Inflammatory macrophage treated with lipopolysaccharide for 4 hours (primary cell): ENCODE results near the gene CHMP5.
"Not testable (repeated sequence)": the region's sequence is repeated elsewhere in the genome, so short reads cannot be mapped to it uniquely, and the experiment has no call there.

Source experiments
- DNase-seq: peaks from one replicate; pipeline ENCODE4 v3.0.0-alpha.2; 2020

Gene CHMP5

GRCh38 chr9:33285502-33285901 is 20.7 kb downstream of the CHMP5 start:
- DNase-seq: no peak

DNA sequence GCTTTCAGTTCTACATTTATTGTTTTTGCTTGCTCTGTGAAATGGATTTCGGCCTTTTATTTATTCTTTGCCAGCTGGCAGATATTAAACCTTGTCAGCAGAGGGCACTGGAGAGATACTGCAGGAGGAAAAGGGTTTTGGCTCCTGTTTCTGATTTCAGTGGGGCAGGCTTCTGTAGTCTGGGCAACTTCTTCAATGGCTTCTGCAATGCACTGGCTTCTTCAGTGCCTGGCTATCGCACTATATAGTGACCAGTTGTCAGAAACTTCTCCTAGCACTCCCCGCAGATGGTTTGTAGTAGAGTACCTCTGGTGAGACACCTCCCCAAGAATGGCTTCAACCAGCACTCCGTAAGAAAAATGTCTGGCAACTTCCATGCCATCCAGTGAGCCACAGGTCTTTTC is 22.2 kb downstream of the CHMP5 start:
- peak; percentile 73 for DNase-seq

GRCh38 chr9:33288235-33288634 is 23.4 kb downstream of the CHMP5 start:
- no peak for DNase-seq

GRCh38 chr9:33288828-33289483 is 24.1 kb downstream of the CHMP5 start:
- no peak for DNase-seq

GRCh38 chr9:33289496-33289895 is 24.6 kb downstream of the CHMP5 start:
- peak; percentile 23 for DNase-seq

DNA sequence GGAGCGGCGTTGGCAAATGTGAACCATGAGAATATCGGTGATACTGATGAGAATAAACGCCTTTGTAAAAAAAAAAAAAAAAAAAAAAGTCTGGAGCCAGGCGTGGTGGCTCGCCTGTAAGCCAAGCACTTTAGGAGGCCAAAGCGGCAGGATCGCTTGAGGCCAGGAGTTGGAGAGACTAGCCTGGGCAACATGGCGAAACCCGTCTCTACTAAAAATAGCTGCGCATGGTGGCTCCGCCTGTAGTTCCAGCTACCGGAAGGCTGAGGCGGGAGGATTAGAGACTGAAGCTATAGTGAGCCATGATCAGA is 25.0 kb downstream of the CHMP5 start:
- no peak for DNase-seq

- DNase-seq: peak; percentile 99
Observed at GRCh38 chr9:33290247-33291030, 25.6 kb downstream of the CHMP5 start, which contains the start of gene NFX1. Gene NFX1 (plus strand): TSS chr9:33290516. CDS start chr9:33290573, 57 bp downstream.

DNA sequence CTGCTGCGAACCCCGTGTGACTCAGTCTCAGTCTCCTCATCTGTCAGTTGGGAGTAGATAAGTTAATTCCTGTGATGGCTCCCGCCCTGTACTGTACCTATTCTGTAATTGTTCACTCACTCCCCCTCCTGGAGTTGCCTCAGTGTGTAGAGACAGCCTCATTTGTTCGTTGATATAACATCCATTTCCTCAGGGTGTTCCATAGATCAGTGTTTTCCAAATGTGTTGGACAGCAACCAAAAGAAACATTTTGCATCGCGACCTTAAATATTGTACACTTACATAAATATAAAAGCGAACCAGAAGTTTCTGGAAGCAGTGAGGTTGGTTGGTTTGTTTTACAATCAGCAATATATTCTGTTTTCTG is 26.2 kb downstream of the CHMP5 start:
- DNase-seq: no peak

DNA sequence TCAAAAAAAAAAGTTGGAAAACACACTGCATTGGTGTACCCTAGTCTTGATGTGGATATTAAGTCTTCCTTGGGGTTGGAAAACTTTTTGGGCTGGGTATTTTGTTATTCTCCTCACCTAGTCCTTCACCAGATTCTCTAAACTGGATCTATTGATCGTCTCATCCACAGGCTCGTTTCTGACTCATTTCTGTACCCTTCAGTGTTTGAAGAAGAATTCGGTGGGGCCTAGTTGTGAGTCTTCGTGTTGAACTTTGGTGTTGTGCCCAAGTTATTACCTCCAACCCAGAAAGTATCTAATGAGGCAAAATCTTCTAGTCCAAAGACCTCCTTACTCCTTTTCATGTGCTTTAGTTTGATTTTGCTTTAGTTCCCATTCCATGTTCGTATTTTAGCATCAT is 27.1 kb downstream of the CHMP5 start:
- DNase-seq: no peak

DNA sequence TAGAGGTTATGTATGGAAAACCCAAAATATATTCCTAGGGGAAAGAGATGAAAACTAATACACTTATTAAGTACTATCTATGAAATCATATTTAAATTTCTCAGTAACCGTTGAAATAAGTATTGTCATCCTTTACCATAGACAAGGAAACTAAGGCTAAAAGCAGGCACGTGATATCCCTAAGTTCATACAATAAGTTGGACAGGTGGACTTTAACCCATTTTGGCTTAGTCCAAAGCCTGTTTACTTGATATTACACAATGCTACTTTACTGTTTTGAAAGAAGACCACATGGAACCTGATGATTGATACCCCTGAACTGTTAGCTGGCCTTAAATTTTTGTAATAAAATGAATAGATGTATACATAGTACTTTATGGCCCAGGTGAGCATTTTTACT is 28.9 kb downstream of the CHMP5 start:
- DNase-seq: no peak

- no peak for DNase-seq
Observed at GRCh38 chr9:33294670-33295432, 30.0 kb downstream of the CHMP5 start.

GRCh38 chr9:33295571-33295970 is 30.7 kb downstream of the CHMP5 start:
- DNase-seq: peak; percentile 84

DNA sequence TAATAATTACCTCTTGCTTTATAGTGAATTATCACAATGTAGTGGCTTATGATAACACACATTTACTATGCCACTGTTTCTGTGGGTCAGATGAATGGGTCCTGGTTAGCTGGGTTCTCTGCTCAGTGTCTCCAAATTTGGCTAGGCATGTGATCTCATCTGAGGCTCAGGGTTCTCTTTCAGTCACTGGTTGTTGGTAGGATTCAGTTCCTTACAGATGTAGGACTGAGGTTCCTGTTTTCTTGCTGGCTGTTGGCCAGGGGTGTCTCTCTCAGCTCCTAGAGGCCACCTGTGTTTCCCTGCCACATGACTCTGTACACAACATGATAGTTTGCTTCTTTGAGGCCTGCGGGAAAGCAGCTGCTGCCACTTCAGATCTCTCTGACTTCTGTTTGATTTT is 32.6 kb downstream of the CHMP5 start:
- peak; percentile 87 for DNase-seq

- DNase-seq: no peak
Observed at GRCh38 chr9:33300546-33300945, 35.7 kb downstream of the CHMP5 start.

- no peak for DNase-seq
Observed at GRCh38 chr9:33304362-33304761, 39.5 kb downstream of the CHMP5 start.

DNA sequence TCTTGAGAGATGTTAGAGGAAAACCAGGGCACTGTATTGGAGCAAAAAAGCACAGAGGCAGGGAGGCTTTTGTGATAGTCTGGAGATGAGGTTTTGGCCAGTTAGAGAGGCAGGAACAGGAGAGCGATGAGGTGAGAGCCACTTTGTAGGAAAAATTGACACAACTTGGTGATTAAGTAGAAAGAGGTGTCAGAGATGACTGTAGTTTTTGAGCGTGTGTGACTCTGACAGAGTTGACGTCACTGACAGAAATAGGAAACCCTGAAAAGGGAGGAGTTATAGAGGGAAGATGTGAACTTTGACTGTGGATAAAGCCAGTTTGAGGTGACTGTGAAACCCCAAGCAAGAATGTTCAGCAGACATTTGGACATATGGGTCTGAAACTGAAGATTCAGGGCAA is 41.2 kb downstream of the CHMP5 start:
- no peak for DNase-seq

- no peak for DNase-seq
Observed at GRCh38 chr9:33307067-33307466, 42.2 kb downstream of the CHMP5 start.

DNA sequence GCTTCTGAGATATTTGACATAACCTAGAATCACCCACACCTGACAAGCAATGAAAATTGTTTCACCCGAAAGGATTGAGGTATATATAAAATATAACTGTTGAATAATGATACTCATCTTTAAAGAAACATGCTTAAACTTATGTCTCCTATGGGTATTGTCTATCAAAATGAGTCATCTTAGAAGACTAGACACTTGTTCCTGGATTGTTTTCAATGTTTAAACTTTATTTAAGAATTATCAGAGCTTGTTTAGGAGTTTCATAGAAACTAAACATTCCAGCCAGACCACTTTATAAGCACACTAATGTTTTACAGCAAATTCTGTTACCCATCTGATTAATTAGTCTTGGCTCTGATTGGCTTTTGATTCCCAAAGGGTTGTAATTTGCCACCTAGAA is 45.1 kb downstream of the CHMP5 start:
- DNase-seq: no peak

GRCh38 chr9:33310748-33311147 is 45.9 kb downstream of the CHMP5 start:
- no peak for DNase-seq

- DNase-seq: no peak
Observed at GRCh38 chr9:33311953-33312352, 47.1 kb downstream of the CHMP5 start.

- DNase-seq: no peak
Observed at GRCh38 chr9:33315371-33315770, 50.5 kb downstream of the CHMP5 start.

DNA sequence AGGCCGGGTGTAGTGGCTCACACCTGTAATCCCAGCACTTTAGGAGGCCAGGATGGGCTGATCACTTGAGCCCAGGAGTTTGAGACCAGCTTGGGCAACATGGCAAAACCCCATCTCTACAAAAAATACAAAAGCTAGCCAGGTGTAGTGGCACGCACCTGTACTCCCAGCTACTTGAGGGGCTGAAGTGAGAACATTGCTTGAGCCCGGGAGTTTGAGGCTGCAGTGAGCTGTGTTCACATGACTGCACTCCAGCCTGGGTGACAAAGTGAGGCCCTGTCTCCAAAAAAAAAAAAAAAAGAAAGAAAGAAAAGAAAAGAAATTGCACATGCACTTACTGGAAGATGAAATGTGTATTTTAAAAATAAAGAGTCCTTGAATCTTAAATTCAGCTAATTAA is 52.3 kb downstream of the CHMP5 start:
- not testable (repeated sequence) for DNase-seq

GRCh38 chr9:33318225-33318624 is 53.4 kb downstream of the CHMP5 start:
- DNase-seq: no peak

DNA sequence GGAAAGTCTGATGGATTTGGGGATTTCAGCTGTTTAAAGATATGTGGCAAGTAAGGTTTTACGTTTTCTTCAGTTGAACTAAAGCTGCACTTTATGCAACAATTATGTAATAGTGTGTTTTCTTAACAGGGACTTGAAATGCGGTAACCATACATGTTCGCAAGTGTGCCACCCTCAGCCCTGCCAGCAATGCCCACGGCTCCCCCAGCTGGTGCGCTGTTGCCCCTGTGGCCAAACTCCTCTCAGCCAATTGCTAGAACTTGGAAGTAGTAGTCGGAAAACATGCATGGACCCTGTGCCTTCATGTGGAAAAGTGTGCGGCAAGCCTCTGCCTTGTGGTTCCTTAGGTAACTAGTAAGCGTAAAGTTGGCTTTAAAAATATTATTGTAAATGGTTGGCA is 53.9 kb downstream of the CHMP5 start:
- DNase-seq: no peak
